GM18519 (cell line): ENCODE results near the gene TIMM44.

ENCODE experiments used
- ATAC-seq: cut with Tn5 transposase; IDR thresholded peaks from one replicate; pipeline ENCODE4 v1.9.1; 2021; ENCODE audit warnings: mild to moderate bottlenecking, moderate library complexity; ENCODE audit not compliant: unreplicated experiment, low FRiP score

TIMM44 gene

GRCh38 chr19:7916103-7916954, 27.1 kb downstream of the TIMM44 start:
- no peak for ATAC-seq

GRCh38 chr19:7915250-7916102, 28.0 kb downstream of the TIMM44 start:
- ATAC-seq, result no peak

- ATAC-seq, result no peak
Observed at GRCh38 chr19:7914598-7915045, 28.8 kb downstream of the TIMM44 start, which contains the start of gene TGFBR3L. Gene TGFBR3L (plus strand): TSS chr19:7914830.

GRCh38 chr19:7914099-7914498, 29.4 kb downstream of the TIMM44 start:
- ATAC-seq, result no peak

- no peak for ATAC-seq
Observed at GRCh38 chr19:7913652-7914051, 29.8 kb downstream of the TIMM44 start.

GRCh38 chr19:7912697-7913564, 30.5 kb downstream of the TIMM44 start:
- ATAC-seq, result no peak

GRCh38 chr19:7912144-7912696, 31.2 kb downstream of the TIMM44 start:
- no peak for ATAC-seq

- no peak for ATAC-seq
Observed at GRCh38 chr19:7911508-7912143, 31.8 kb downstream of the TIMM44 start.

GRCh38 chr19:7910321-7911161, 32.9 kb downstream of the TIMM44 start:
- ATAC-seq, result no peak

GRCh38 chr19:7909471-7910067, 33.9 kb downstream of the TIMM44 start:
- no peak for ATAC-seq

GRCh38 chr19:7908742-7909461, 34.6 kb downstream of the TIMM44 start:
- no peak for ATAC-seq

- no peak for ATAC-seq
Observed at GRCh38 chr19:7908078-7908699, 35.3 kb downstream of the TIMM44 start.

- no peak for ATAC-seq
Observed at GRCh38 chr19:7907544-7907943, 35.9 kb downstream of the TIMM44 start.

- ATAC-seq, result no peak
Observed at GRCh38 chr19:7907122-7907521, 36.3 kb downstream of the TIMM44 start.

GRCh38 chr19:7905859-7906258, 37.6 kb downstream of the TIMM44 start:
- ATAC-seq, result no peak

- no peak for ATAC-seq
Observed at GRCh38 chr19:7905268-7905667, 38.2 kb downstream of the TIMM44 start.
